GM18909 (cell line): ENCODE data around the gene SGPP2.
"Not testable (repeated sequence)": the region's sequence is repeated elsewhere in the genome, so short reads cannot be mapped to it uniquely, and the experiment has no call there.

Experiments
- ATAC-seq: cut with Tn5 transposase; IDR thresholded peaks from one replicate; pipeline ENCODE4 v1.9.1; 2021; ENCODE audit warnings: mild to moderate bottlenecking; ENCODE audit not compliant: unreplicated experiment, poor library complexity

The SGPP2 gene

DNA sequence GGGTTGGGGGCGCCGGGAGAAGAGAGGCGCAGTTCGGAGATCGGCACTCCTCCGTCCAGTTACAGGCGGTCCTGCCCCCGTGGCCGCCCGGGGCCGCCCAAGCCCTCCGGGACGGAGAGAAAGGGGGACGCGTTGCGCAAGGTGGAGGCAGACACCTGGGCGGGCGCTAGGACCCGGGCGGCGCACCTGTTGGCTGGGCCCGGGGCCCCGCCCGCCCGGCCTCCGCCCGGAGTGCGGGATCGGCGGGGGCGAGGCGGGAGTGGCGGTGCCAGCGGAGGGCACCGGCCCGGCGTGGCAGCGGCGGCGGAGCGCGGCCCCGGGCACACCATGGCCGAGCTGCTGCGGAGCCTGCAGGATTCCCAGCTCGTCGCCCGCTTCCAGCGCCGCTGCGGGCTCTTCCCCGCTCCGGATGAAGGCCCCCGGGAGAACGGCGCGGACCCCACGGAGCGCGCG lies at the start of gene SGPP2:
TSS of gene SGPP2 (plus strand) at position 268 of the 453 bp plus-strand sequence. CDS start at position 328, 60 bp downstream.
- peak; percentile 30 for ATAC-seq

DNA sequence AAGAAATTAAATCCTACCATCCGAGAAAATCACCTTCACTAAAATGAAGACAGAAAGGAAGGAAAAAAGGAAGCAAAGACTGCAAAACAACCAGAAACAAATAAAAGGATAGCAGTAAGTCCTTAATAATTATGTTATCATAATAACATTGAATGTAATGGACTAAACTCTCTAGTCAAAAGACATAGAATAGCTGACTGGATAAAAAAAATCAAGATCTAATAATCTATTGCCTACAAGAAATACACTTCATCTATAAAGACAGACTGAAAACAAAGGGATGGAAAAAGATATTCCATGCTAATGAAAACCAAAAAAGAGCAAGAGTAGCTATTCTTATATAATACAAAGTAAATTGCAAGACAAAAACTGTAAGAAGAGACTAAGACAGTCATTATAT lies 48.5 kb upstream of the SGPP2 start:
- no peak for ATAC-seq

DNA sequence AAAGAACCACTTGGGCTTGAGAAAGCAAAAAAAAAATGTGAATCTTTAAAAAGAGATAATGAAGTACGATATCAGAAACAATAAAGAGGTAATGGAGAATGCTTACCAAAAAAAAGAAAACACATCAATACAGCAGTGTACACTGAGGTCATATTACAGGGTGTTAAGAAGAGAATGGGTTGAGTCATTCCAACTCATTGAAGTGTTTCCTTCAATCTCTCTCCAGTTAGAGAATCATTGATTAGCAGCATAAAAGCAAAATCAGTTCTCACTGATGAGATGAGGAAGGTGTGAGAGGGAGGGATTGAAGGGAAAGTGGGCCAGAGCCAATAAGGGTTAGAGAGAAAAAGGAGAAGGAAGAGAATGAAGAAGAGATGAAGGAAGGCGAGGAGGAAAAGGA lies 43.9 kb upstream of the SGPP2 start:
- ATAC-seq = no peak

GRCh38 chr2:222381566-222381965 lies 42.8 kb upstream of the SGPP2 start:
- ATAC-seq = no peak

DNA sequence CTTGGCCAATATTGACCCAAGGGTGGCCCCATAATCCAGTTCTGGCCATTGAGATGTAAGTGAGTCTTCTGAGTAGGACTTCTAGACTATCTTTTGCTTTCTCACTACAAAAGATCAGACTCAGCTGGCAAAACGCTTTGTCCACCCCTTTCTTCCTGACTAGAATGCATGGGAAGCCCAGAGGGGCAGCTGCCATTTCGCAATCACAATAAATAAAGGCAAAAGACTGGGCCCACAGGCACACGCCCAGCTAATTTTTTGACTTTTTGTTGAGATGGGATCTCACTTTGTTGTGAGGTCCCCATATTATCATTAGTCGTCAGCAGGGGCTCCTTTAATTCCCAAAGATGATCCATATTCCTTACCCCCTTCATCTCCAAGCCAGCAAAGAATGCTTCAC lies 41.1 kb upstream of the SGPP2 start:
- ATAC-seq = no peak

DNA sequence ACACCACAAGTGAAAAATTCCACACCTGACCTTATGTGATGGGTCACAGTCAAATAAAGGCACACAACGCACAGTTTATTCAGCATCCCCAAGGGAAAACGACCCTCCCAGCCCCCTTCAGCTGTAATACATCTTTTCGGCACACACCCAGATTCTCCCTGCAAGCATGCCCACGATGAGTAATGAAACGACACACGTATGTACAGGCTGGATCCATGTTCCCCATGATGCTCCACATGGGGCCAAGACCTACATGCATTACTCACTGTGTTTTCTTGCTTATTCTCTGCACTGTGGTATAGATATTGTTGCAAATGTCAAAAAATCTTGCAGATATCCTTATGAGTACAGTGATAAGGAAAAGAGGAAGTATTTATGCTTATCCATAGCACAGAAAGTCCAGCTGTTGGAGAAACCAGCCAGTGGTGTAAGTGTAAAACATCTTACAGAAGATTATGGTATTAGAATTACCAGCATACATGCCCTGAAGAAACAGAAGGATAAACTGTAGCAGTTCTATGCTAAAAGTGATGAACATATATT lies 32.5 kb upstream of the SGPP2 start:
- no peak for ATAC-seq

DNA sequence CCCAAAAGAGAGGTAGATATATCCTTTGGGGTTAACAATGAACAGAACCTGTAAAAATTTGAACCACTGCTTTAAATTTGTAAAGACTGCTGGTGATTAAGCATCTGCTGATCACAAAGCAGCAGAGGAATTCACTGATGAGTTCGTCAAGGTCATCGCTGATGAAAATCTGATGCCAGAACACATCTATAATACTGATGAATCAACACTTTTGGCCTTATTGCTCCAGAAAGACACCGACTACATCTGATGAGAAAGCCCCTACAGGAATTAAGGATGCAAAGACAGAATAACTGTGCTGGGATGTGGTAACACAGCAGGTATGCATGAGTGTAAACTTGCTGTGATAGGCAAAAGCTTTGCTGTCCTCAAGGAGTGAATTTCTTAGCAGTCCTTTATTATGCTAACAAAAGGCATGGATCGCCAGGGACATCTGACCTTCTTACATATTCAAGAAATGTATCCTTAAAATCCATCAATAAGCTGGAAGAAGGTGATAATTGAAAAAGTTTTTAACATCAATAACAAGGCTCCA lies 30.5 kb upstream of the SGPP2 start:
- ATAC-seq = no peak

GRCh38 chr2:222398446-222398885 lies 25.9 kb upstream of the SGPP2 start:
- ATAC-seq = no peak

DNA sequence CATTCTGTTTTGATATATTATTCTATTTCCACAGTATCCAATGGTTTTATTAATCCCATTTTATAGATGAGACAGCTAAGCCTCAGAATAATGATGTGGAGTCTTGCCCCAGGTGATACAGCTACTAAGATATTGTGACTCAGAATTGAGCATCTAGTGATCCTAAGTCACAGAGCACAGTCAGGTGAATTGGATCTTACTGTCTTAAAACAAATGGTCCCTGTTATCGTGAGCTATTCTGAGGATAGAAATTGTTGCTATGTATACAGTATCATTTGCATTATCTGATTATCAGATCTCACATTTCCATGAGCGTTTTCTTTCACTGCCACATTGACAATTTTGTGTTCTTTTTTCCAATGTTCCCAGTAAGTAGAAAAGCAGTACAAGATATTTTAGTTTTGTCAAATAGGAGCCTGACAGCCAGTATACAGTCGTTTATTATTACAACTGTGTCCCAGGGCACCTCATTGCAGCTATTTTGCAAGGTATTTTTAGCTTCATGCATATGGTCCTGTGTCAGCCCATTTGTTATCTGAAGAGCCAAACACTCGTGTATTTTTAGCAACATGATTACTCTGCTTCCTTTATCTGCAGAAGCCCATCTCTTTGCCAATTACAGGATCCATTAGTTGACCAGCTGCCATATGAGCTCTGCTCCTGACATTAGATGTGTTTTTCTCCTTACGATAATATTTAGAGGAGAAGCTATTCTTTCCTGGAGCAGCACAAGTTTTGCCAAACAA lies 25.1 kb upstream of the SGPP2 start:
- ATAC-seq = no peak

DNA sequence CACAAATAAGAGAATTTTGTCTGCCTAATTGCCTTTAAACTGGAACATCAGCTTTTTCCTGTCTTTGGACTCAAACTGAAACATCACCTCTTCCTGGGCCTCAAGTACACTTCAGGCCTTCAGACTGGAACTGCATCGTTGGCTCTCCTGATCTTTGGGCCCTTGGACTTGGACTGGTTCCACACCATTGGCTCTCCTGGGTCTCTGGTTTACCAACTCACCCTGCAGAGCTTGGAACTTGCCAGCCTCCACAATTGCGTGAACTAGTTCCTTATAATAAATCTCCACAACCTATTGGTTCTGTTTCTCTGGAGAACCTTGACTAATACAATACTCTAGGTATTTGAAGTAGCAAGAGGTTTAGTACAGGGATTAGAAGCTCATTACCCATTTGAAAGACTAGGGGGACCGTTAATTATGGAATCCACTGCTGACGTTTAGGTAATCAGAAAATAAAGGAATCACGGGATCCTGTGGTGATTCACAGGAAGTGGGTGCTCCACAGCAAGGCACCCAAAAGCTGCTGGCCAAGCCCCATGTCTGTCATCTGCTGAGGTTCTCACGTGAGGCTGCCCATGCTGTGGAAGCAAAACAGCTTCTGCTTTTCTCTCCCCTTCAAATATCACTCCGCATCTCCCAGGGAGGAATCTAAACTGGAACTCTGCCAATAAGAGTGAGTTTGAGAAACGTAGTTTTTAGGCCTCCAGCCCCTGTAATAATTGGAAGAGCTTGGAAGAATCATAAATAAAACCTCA lies 20.0 kb upstream of the SGPP2 start:
- no peak for ATAC-seq

DNA sequence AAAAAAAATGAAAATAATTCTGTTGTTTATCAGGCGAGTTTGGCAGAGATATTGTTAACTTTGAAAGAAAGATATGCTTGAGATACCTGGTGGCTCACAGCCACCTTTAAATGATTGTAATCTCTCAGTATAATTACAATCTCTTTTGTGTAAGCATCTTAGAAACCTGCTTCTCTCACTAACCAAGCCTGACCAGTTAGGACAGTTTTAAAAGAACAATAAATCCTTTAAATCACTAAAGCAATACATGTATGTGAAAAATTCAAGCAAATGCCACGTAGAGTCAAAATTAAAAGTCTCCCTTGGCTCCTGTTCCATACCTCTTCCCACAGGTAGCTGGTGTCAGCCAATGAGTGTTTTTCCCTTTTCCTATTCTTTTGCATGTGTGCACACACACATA lies 15.7 kb upstream of the SGPP2 start:
- ATAC-seq = no peak

DNA sequence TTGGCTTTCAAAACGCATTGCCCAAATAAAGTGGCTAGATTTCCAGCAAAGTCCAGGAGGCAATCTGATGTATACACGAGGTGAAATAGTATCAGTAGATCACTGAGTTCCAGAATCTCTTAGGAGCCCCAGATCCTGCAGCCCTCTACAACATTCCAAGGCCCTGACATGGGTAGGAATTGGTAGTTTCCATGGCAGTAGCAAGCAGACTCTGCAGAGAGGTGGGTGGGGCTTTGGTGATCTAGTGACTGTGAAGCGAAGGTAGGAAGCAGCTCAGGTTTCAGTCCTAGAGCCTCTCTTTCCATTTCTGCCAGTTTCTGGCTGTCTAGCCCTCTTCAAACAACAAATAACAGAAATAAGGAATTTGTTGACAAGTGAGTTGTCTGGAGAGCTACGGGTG lies 13.8 kb upstream of the SGPP2 start:
- no peak for ATAC-seq

GRCh38 chr2:222412334-222412733 lies 12.0 kb upstream of the SGPP2 start:
- not testable (repeated sequence) for ATAC-seq

- ATAC-seq = no peak
These were observed 10.9 kb upstream of the SGPP2 start for GRCh38 chr2:222413295-222413911.

GRCh38 chr2:222418739-222419138 lies 5.6 kb upstream of the SGPP2 start:
- ATAC-seq = no peak

- no peak for ATAC-seq
These were observed 3.8 kb upstream of the SGPP2 start for GRCh38 chr2:222420508-222420907.

GRCh38 chr2:222421626-222422025 lies 2.7 kb upstream of the SGPP2 start:
- ATAC-seq = no peak

- ATAC-seq = no peak
These were observed 1.2 kb upstream of the SGPP2 start for GRCh38 chr2:222423186-222423585.

DNA sequence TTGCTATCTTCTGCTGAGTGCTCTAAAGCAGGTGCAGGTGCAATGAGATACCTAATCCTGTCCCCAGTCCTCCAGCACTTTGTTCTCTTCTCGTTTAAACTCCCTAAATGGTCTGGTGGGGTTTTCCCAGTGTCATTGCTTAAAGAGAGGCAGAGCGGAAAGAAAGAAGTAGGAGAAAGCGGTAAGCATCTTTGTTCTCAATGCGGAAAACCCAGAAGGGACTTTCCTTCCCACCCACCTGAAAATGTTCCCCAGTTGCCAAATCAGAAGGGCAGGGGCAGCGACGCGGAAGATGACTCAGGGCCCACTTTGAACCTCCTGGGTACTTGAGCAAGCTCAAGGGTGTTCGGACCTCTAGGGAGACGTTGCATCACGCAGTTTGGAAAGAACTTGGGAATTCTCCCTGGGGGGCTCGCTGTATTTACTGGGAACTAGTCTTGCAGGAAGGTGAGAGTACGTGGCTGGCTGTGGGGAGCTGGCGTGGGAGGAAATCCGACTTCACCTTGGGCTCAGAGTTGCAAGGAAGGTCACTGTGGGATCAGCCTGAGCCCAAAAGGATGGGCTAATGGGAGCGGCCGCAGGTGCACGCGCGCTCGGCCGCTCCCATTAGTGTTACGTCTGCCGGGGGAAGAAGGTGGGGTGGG lies 589 bp upstream of the SGPP2 start:
- peak; percentile 25 for ATAC-seq
